Activated B cell treated with CpG ODN at 0.5 μM for 24 hours (primary cell): ENCODE results near the gene MEP1A. TPM values are rescaled to one million over a fixed set of nuclear protein-coding genes. Genes with fewer than 3 reads are reported as not detected.
A peak's percentile ranks its signal among the peaks of the same experiment; 100 is the strongest.
"Not testable (repeated sequence)": the region's sequence is repeated elsewhere in the genome, so short reads cannot be mapped to it uniquely, and the experiment has no call there.

ENCODE experiments used
- ATAC-seq: fragments of 200-7000 bp; cut with Tn5 transposase; one replicate; pipeline ENCODE4 v1.10.0; 2021; ENCODE audit warnings: low read depth, mild to moderate bottlenecking, moderate library complexity
- CTCF ChIA-PET: fragments of 350-600 bp; sonication (Branson Sonifier 250); formaldehyde crosslinking; loops from one replicate; lab custom pipeline; 2021; ENCODE audit warnings: antibody characterized with exemption; lab: Charles Lee
- POLR2A ChIA-PET: fragments of 350-600 bp; sonication (Branson Sonifier 250); formaldehyde crosslinking; loops from one replicate; lab custom pipeline; 2021; ENCODE audit warnings: antibody characterized with exemption; lab: Charles Lee
- DNase-seq: peaks from one replicate; pipeline ENCODE4 v3.0.0; 2022
- H3K27ac Mint-ChIP-seq: one replicate; pipeline ENCODE4 v1.8.0; 2020; ENCODE audit warnings: mixed read lengths
- H3K27me3 Mint-ChIP-seq: one replicate; pipeline ENCODE4 v1.8.0; 2021; ENCODE audit warnings: mixed read lengths
- H3K36me3 Mint-ChIP-seq: one replicate; pipeline ENCODE4 v1.8.0; 2021; ENCODE audit warnings: low read depth, mixed read lengths
- H3K4me1 Mint-ChIP-seq: one replicate; pipeline ENCODE4 v1.8.0; 2021; ENCODE audit warnings: mixed read lengths
- H3K4me3 Mint-ChIP-seq: one replicate; pipeline ENCODE4 v1.8.0; 2020; ENCODE audit warnings: mild to moderate bottlenecking, mixed read lengths
- H3K9me3 Mint-ChIP-seq: one replicate; pipeline ENCODE4 v1.8.0; 2020; ENCODE audit warnings: mixed read lengths
- intact Hi-C: fragments of 100-400 bp; cut with micrococcal nuclease; formaldehyde crosslinking; loops from one replicate; pipeline ENCODE4 v1.15.1; 2024
- total RNA-seq: library from RNA; stranded (reverse); gene quantifications from 2 replicates; pipeline ENCODE4 v1.2.3, GENCODE V29; 2022
- TF ChIP-seq, protein P1 (sequence below): fragments of 200-600 bp; IDR thresholded peaks from one replicate; pipeline ENCODE4 v1.8.0; 2022; ENCODE audit warnings: antibody characterized with exemption, mild to moderate bottlenecking

Gene MEP1A
- total RNA-seq, 1 donor from 2014 or later = not detected

DNA sequence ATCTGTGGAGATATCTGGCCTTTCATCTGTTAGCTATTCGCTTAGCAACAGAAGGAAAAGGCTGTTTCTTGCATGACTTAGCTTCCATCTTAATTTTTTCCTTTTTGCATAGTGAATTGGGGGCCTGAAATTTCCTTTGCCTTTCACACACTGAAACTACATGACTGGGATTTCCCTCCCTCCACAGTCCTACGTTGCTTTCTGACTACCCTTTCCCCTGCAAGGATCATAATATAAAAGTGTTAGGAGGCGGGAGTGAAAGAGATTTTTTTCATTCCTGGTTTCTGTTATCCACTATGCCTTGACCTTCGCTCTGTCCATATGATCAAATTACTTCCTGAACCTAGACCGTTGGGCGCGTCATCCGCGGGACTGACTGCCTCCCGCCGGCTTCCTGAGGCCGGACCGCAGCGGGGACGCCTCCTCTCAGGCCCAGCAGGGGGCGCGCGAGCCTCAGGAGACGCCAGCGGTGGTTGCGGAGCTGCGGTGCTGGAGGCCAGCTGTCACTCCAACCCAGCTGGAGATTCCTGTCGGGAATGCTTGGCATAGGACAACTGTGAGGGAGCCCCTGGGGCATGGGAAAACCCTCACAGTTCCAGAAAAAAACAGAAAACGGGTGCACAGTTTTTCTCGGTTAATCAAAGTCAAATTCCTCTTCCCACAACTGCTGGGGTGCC is 55.6 kb downstream of the MEP1A start:
- Mint-ChIP-seq H3K4me3 (peak overlapping the region; percentile 52), H3K4me1 (peaks cover 5% of the 10 kb centered on the region), H3K27me3 (peaks cover 25% of the 10 kb centered on the region), H3K9me3 (no peaks in the 10 kb centered on the region), H3K27ac (no peak overlapping the region), H3K36me3 (no peaks in the 10 kb centered on the region)
- ChIA-PET POLR2A (no interaction called here), CTCF (interaction anchor here (0.9 kb wide), 1 partner anchor 8 kb away, joined by 3 read pairs; no protein-coding TSS in a partner anchor)
- intact Hi-C loops = loop anchor here (1.0 to 5.0 kb wide), 4 partner anchors 198 to 627 kb away; no protein-coding TSS in a partner anchor
- peak; percentile 46 for DNase-seq
- TF ChIP-seq, protein P1, sequence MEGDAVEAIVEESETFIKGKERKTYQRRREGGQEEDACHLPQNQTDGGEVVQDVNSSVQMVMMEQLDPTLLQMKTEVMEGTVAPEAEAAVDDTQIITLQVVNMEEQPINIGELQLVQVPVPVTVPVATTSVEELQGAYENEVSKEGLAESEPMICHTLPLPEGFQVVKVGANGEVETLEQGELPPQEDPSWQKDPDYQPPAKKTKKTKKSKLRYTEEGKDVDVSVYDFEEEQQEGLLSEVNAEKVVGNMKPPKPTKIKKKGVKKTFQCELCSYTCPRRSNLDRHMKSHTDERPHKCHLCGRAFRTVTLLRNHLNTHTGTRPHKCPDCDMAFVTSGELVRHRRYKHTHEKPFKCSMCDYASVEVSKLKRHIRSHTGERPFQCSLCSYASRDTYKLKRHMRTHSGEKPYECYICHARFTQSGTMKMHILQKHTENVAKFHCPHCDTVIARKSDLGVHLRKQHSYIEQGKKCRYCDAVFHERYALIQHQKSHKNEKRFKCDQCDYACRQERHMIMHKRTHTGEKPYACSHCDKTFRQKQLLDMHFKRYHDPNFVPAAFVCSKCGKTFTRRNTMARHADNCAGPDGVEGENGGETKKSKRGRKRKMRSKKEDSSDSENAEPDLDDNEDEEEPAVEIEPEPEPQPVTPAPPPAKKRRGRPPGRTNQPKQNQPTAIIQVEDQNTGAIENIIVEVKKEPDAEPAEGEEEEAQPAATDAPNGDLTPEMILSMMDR = peak; percentile 35
- ATAC-seq = peak; percentile 57

DNA sequence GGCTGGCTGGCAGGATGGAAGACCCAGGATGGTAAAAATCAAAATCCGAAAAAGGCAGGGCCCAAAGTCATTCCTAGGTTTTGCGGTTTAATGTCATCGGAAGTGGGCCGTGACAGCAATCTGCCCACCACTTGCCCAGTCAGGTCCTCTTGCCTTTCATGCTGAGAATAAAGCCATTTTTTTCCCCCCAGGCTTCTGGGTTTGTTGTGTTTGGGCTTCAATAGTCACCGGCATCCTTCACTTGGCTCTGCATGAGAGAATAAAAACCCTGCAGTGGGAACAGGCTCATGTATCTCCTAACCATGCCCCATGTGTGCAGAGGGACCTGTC is 56.1 kb downstream of the MEP1A start:
- intact Hi-C loops = loop anchor here (1.0 to 5.0 kb wide), 4 partner anchors 198 to 627 kb away; no protein-coding TSS in a partner anchor
- DNase-seq = no peak
- CTCF ChIA-PET = no interaction called here

DNA sequence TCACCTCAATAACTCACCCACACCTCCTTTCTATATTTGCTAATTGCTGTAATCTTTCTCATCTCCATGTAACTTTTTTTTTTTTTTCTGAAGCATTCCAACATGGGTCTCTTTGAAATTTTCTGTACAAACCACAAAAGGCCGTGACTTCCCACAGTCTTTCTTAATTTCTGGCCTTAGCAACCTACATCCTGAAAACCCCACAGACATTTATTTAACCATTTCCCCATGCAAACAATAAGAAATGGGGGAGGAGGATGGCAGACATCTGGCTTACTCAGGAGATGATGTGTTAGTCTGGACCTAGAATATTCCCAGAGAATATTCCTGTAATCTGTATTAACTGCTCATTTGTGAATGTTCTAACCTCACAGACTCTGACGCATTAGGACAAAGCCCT is 57.6 kb downstream of the MEP1A start:
- ChIA-PET CTCF (no interaction called here), POLR2A (no interaction called here)
- H3K27me3 Mint-ChIP-seq = peaks cover 29% of the 10 kb centered on the region
- ATAC-seq (no peak), DNase-seq (no peak)
- H3K27ac Mint-ChIP-seq = no peak overlapping the region
- no peak overlapping the region for H3K4me3 Mint-ChIP-seq
- no peaks in the 10 kb centered on the region for H3K36me3 Mint-ChIP-seq
- intact Hi-C loops = no loop called here
- peaks cover 5% of the 10 kb centered on the region for H3K4me1 Mint-ChIP-seq
- no peaks in the 10 kb centered on the region for H3K9me3 Mint-ChIP-seq
- TF ChIP-seq, protein P1 = no peak

More for the DNA sequence above, 56.1 kb downstream of the MEP1A start:
- no peak for ATAC-seq
- POLR2A ChIA-PET = no interaction called here
- H3K27ac Mint-ChIP-seq = no peak overlapping the region
- H3K9me3 Mint-ChIP-seq = no peaks in the 10 kb centered on the region
- H3K4me3 Mint-ChIP-seq = no peak overlapping the region
- H3K27me3 Mint-ChIP-seq = peaks cover 29% of the 10 kb centered on the region
- H3K36me3 Mint-ChIP-seq = no peaks in the 10 kb centered on the region
- TF ChIP-seq, protein P1 = no peak
- H3K4me1 Mint-ChIP-seq = peaks cover 5% of the 10 kb centered on the region

DNA sequence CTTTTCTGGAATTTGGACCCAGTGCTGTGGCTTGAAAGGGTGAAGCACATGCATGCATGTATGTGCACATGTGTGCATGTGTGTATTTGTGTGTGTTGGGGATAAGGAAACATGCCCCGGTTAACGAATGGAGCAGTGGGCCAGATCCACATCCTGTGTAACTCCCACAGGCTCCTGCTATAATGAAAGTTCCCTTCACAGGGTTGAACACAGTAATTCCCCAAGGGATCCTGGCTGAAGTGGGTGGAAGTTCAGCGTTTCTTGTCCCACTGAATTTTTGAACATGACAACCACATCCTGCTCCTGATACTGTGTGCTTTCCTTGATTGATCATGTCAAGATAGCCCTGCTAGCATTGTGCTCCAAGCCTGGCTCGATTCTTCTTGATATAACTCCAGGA is 58.4 kb downstream of the MEP1A start:
- intact Hi-C loops, POLR2A ChIA-PET, H3K4me1 Mint-ChIP-seq, H3K4me3 Mint-ChIP-seq, H3K27ac Mint-ChIP-seq, ATAC-seq, CTCF ChIA-PET, DNase-seq, H3K9me3 Mint-ChIP-seq, H3K36me3 Mint-ChIP-seq: not testable (repeated sequence)
- H3K27me3 Mint-ChIP-seq = peaks cover 29% of the 10 kb centered on the region

DNA sequence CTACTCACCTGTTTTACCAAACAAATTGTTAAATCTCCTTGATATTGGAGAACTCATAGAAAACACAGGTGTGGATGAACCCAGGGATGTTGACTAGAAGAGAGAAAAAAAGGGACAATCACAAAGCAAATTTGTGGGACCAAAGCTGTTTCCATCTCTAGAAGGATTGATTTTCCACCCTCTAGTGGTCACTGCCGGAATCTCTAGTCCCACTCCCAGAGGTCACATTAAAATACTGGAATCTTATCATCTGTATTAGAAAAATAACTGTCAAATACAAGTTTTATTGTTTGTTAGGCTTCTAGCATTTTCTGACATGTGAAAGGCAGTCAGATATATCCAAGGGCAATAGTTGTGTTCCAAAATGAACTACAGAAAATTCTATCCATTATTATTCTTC is 62.8 kb downstream of the MEP1A start:
- ATAC-seq, DNase-seq, H3K4me3 Mint-ChIP-seq, H3K9me3 Mint-ChIP-seq, H3K4me1 Mint-ChIP-seq, H3K27ac Mint-ChIP-seq, H3K27me3 Mint-ChIP-seq, H3K36me3 Mint-ChIP-seq, intact Hi-C loops, POLR2A ChIA-PET: not testable (repeated sequence)
- CTCF ChIA-PET = interaction anchor here (0.6 to 1.1 kb wide), 3 partner anchors 8 to 925 kb away, joined by 3 read pairs; no protein-coding TSS in a partner anchor

DNA sequence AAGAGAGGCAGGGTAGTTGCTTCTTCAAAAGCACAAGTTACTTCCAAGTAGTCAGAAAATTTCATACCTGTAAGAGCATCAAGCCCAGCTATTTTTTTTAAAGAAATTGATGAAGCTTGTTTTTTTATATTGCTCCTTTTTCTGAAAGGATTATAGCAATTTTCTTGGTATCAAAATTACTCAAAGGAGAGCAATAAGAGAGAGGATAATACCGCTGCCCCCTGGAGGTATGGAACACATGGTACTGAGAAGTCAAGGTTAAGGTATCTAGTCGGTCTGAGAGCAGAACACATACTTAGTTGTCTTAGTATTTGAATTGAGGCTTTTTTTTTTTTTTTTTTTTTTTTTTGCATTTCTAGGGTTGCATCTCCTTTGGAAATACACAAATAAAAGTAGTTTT is 69.2 kb downstream of the MEP1A start:
- H3K27ac Mint-ChIP-seq = no peak overlapping the region
- intact Hi-C loops = no loop called here

More for the DNA sequence above, 69.2 kb downstream of the MEP1A start:
- DNase-seq = no peak
- ChIA-PET CTCF (no interaction called here), POLR2A (no interaction called here)
- TF ChIP-seq, protein P1 = no peak
- Mint-ChIP-seq H3K4me1 (no peaks in the 10 kb centered on the region), H3K27me3 (no peaks in the 10 kb centered on the region), H3K9me3 (no peaks in the 10 kb centered on the region), H3K36me3 (no peaks in the 10 kb centered on the region), H3K4me3 (no peak overlapping the region)
- no peak for ATAC-seq
